Activated CD4-positive, CD25-positive, alpha-beta regulatory T cell treated with anti-CD3 and anti-CD28 coated beads, Interleukin-2, amount 50 U/mL, for 24 hours (primary cell): ENCODE data around the gene PPFIA2.

Experiments
- ATAC-seq, 2 donors: fragments of 150-1000 bp; cut with Tn5 transposase; one replicate each; pipeline ENCODE4 v1.10.0; 2021; ENCODE audit warnings: mild to moderate bottlenecking in 1 of 2, moderate library complexity in 1 of 2

The PPFIA2 gene

GRCh38 chr12:81440001-81440400, 319.1 kb downstream of the PPFIA2 start:
- no peak for ATAC-seq

DNA sequence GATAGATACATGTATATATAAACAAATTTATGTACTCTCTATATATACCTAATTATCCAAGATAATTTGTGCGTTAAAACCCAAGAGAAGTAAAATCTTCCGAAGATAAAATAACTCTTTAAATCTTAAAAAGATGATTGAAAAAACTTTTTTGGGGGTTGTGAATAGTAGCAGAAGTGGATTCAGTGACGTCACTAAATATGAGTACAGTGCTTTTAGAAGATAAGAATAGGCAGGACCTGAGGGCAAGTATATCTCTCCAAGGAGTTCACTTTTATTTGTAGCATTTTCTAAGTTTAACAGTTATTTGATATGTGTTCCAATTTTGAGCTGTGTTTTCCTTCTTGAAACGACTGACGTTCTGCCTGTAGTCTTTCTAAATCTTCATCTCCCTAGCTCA, 319.8 kb downstream of the PPFIA2 start:
- no peak for ATAC-seq

- ATAC-seq, result no peak
Measured at GRCh38 chr12:81417056-81417455, 342.1 kb downstream of the PPFIA2 start.

- no peak for ATAC-seq
Measured at GRCh38 chr12:81416571-81416970, 342.6 kb downstream of the PPFIA2 start.

- no peak for ATAC-seq
Measured at GRCh38 chr12:81414441-81414840, 344.7 kb downstream of the PPFIA2 start.

DNA sequence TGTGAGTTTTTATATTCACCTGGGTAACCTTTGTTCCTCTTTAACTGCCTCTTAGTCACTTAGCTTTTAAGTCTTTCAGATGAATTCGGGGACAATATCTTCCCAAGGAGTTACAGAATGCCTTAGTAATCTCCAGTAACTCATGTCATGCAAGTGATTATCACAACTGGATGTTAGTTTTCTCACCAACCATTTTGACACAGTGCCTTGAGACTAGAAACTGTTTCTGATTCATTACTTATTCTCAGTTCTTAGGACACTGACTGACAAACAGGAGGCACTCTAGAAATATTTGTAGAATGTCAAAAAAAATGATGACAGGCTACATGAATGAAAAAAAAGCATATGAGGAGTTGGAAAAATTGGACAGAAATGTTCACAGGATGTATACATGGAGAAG, 346.2 kb downstream of the PPFIA2 start:
- ATAC-seq, result no peak

GRCh38 chr12:81403348-81403747, 355.8 kb downstream of the PPFIA2 start:
- no peak for ATAC-seq

GRCh38 chr12:81401241-81401640, 357.9 kb downstream of the PPFIA2 start:
- no peak for ATAC-seq

GRCh38 chr12:81400024-81400423, 359.1 kb downstream of the PPFIA2 start:
- no peak for ATAC-seq

GRCh38 chr12:81395431-81395830, 363.7 kb downstream of the PPFIA2 start:
- no peak for ATAC-seq

- no peak for ATAC-seq
Measured at GRCh38 chr12:81389550-81390099, 369.5 kb downstream of the PPFIA2 start.

DNA sequence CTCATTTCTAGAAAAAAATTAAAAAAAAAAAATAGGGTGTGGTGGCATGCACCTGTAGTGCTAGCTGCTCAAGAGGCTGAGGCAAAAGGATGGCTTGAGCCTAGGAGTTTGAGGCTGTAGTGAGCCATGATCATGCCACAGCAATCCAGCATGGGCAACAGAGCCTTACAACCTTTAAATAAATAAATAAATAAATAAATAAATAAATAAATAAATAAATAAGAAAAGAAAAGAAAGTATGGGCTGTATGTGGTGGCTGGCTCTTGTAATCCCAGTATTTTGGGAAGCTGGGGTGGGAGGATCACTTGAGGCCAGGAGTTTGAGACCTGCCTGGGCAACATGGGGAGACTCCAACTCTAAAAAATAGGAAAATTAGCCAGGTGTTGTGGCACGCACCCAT, 373.0 kb downstream of the PPFIA2 start:
- ATAC-seq, result no peak

DNA sequence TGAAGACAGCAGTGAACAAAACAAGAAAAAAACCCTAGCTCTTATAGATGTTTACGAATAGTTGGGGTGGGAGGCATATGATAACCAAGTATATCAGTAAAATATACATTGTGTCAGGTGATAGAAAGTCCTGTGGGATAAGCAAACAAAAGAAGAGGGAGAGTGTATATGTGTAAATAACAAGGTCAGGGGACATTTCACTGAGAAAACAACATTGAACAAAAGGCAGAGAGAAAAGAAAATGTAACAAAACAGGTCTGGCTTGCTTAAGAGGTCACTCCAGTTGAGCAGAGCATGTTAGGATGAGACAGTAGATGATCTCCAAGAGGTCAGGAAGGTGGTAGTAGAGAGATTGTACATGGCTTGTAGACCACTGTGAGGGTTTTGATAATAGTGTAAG, 377.2 kb downstream of the PPFIA2 start:
- no peak for ATAC-seq

- ATAC-seq, result no peak
Measured at GRCh38 chr12:81378601-81379285, 380.4 kb downstream of the PPFIA2 start.

- no peak for ATAC-seq
Measured at GRCh38 chr12:81377771-81378170, 381.4 kb downstream of the PPFIA2 start.

GRCh38 chr12:81375969-81376368, 383.2 kb downstream of the PPFIA2 start:
- ATAC-seq, result no peak

- ATAC-seq, result no peak
Measured at GRCh38 chr12:81370456-81370855, 388.7 kb downstream of the PPFIA2 start.

- ATAC-seq, result no peak
Measured at GRCh38 chr12:81369175-81369574, 390.0 kb downstream of the PPFIA2 start.

DNA sequence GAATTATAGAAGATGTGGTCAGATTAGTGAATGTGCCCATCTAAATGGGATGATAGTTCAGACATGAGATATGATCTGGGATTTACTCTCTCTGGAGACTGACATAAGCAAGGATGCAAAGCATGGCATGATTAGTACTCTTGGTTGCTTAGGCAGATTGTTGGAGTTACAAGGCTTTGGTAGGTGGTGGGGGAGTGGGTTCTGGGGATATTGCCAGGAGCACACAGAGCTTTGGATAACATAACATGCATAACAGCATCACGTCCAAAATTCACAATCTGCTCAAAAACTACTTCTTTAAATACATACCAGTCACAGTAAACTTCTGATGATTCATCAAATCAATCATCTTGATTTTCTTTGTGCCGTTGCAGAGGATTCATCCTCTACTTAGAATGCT, 393.9 kb downstream of the PPFIA2 start:
- no peak for ATAC-seq

GRCh38 chr12:81360916-81361315, 398.2 kb downstream of the PPFIA2 start:
- ATAC-seq, result no peak

GRCh38 chr12:81359736-81360135, 399.4 kb downstream of the PPFIA2 start:
- no peak for ATAC-seq

DNA sequence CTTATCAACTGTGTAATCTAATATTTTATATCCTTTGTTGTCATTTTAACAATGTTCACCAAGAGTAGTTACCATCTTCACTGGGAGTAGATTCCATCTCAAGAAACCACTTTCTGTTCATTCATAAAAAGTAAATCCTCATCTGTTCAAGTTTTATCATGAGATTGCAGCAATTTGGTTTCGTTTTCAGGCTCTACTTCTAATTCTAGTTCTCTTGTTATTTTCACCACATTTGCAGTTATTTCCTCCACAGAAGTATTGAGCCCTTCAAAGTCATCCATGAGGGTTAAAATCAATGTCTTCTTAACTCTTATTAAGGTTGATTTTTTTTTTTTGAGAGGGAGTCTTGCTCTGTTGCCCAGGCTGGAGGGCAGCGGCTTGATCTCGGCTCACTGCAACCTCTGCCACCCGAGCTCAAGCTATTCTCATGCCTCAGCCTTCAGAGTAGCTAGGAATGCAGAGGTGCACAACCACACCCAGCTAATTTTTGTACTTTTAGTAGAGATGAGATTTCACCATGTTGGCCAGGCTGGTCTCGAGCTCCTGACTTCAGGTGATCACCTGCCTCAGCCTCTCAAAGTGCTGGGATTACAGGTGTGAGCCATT, 404.7 kb downstream of the PPFIA2 start:
- ATAC-seq, result no peak

DNA sequence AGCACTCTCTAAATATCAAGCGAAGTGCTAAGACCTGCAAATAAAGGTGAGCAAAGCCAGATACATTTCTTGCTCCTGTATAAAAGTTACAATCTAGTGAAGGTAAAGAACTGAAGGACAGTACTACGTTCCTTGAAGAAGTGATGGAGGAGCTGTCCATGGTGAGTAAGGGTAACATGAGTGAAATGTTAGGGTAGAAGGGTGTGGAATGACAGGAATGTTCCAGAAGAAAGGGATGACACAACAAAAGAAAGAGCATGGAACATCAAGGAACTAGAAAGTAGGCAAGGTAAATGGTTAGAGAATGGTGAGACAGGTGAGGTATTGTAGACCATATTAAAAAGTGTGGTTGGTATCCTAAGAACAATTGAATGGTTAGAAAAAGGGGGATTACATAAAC, 408.8 kb downstream of the PPFIA2 start:
- no peak for ATAC-seq

GRCh38 chr12:81347404-81347803, 411.7 kb downstream of the PPFIA2 start:
- no peak for ATAC-seq

DNA sequence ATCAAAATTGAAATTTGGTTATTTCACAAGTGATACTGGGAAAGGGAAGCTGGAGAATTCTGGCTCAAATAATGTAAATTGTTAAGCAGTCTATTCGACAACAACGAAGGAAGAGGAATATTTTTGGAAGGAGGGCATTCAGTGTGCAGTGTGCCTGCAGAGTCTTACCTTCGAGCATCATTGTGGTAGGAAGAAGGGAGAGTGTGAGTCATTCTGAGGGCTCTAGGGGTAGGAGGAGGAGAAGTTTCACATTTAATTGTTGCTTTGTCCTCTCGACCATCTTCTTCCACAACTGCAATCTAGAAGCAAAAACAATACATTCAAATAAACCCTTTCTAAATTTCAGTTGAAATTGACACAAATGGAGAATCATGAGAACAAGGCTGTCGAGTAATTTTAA, 418.2 kb downstream of the PPFIA2 start:
- no peak for ATAC-seq
